ENCODE measurements around the gene ARL15.

DNA sequence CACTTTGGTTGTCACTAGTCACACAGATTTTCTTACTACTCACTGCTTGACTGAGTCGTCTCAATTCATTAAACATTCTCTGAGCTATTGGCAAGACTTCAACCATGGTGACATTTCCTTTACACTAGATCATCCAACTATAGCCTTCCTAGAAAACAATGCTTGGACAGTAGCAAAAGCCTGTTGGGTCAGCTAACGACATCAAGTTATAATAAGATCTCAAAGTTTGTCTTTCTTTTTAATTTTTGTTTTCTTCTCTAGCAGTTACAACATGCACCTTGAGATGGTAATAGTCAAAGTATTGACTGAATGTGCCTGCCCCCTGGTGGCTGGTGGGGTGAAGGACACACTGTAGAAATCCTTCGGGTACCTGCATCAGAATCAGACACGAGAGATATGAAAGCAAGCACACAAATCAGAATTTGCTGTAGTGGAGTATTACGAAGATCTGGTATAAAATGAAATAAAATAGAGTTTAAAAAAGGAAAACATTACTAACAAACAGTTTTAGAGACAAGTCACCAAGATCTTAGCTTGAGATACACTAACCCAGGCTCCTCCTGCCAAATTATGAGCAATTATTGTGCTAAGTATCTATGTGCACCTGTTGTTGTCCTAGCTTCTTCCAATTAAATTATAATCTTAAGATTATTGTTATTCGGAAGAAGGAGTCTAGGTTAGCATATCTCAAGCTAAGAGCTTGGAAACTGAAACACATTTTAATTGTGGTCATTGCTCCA is 81.2 kb downstream of the ARL15 start:
- TF ChIP-seq EZH2 (IDR thresholded peaks at IDR 0.05) (no peak), POLR2AphosphoS5 (IDR thresholded peaks at IDR 0.05; ENCODE audit: borderline replicate concordance, low read depth, low read length) (no peak), FOXP2 (optimal IDR thresholded peaks at IDR 0.05; ENCODE audit: control extremely low read depth, extremely low read length, insufficient read depth) (no peak)
